HL-60 (cell line): ENCODE results near the gene MALRD1.

Experiments
- POLR2AphosphoS5 ChIP-seq: IDR thresholded peaks from 2 replicates; pipeline ENCODE4 v1.6.1; 2012; ENCODE audit warnings: low read depth
- SPI1 ChIP-seq: IDR thresholded peaks from 2 replicates; pipeline ENCODE4 v1.6.1; 2012; ENCODE audit warnings: low read depth, mild to moderate bottlenecking, borderline replicate concordance
- TF ChIP-seq, protein P1 (sequence below): IDR thresholded peaks from one replicate; pipeline ENCODE4 v1.5.1; 2011; ENCODE audit warnings: low read length, control low read depth, inconsistent platforms; ENCODE audit not compliant: insufficient read depth

DNA sequence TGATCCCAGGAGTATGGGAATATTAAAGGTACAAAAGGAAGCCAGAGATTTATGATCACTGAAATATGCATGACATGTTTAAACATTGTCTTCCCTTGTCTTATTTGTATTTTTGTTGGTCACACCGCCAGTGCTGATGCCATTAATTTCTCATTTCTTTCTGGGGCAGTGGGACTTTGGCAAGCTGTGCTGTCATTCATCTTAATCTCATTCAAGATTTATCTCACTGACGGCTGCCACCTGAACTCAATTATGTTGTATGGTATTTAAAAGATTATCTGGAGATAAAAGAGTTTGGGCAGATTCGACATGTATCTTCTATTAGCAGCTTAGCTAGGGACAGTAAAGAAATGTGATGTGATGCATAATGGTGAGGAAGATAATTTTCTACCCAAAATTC is 482.7 kb downstream of the MALRD1 start:
- TF ChIP-seq, protein P1, sequence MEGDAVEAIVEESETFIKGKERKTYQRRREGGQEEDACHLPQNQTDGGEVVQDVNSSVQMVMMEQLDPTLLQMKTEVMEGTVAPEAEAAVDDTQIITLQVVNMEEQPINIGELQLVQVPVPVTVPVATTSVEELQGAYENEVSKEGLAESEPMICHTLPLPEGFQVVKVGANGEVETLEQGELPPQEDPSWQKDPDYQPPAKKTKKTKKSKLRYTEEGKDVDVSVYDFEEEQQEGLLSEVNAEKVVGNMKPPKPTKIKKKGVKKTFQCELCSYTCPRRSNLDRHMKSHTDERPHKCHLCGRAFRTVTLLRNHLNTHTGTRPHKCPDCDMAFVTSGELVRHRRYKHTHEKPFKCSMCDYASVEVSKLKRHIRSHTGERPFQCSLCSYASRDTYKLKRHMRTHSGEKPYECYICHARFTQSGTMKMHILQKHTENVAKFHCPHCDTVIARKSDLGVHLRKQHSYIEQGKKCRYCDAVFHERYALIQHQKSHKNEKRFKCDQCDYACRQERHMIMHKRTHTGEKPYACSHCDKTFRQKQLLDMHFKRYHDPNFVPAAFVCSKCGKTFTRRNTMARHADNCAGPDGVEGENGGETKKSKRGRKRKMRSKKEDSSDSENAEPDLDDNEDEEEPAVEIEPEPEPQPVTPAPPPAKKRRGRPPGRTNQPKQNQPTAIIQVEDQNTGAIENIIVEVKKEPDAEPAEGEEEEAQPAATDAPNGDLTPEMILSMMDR, result no peak
- no peak for TF ChIP-seq POLR2AphosphoS5
- TF ChIP-seq SPI1, result no peak
